K562 (cell line): ENCODE data around the gene MAB21L4. TPM values are rescaled to one million over a fixed set of nuclear protein-coding genes. Genes with fewer than 3 reads are reported as not detected.

Experiments
- ATF6 ChIP-seq: sonication (generic); formaldehyde crosslinking; IDR thresholded peaks from 2 replicates; pipeline ENCODE4 v1.4.0; 2020; ENCODE audit warnings: mild to moderate bottlenecking, missing genetic modification reagents
- CHD7 ChIP-seq: fragments of 200-600 bp; sonication (generic); IDR thresholded peaks from one replicate; pipeline ENCODE4 v1.6.1; 2012; ENCODE audit warnings: mild to moderate bottlenecking, low read depth, low read length, inconsistent platforms
- EWSR1 ChIP-seq: fragments of 450-650 bp; IDR thresholded peaks from 2 replicates; pipeline ENCODE4 v1.6.1; 2018; ENCODE audit warnings: borderline replicate concordance, mild to moderate bottlenecking, low read depth, moderate library complexity; ENCODE audit not compliant: partially characterized antibody
- PHF21A ChIP-seq: fragments of 450-650 bp; IDR thresholded peaks from 2 replicates; pipeline ENCODE4 v1.6.1; 2017; ENCODE audit warnings: low read depth, borderline replicate concordance
- RAD21 ChIP-seq, 2 experiments: fragments of 250-450 bp in 1 of 2; fragments of 450-650 bp in 1 of 2; sonication (Bioruptor Pico) in 1 of 2; formaldehyde crosslinking in 1 of 2; IDR thresholded peaks in 1 of 2; conservative IDR thresholded peaks in 1 of 2; 2 replicates each; pipeline versions ENCODE4 v1.4.0 to v1.8.0; 2020 to 2022; ENCODE audit warnings: mild to moderate bottlenecking in 2 of 2, moderate library complexity in 1 of 2
- SOX6 ChIP-seq: fragments of 450-650 bp; IDR thresholded peaks from 2 replicates; pipeline ENCODE4 v1.6.1; 2014; ENCODE audit warnings: mild to moderate bottlenecking
- ZNF324 ChIP-seq: fragments of 250-450 bp; sonication (Bioruptor Pico); IDR thresholded peaks from 2 replicates; pipeline ENCODE4 v1.4.0; 2020; ENCODE audit warnings: mild to moderate bottlenecking
- polyA plus RNA-seq, 8 experiments: library from polyadenylated mRNA; depleted of rRNA in 4 of 8; stranded (reverse) in 5 of 8; unstranded in 3 of 8; fragments of >200 nt; fragmentation: Nextera tagmentation in 2 of 8; fragmentation: Illumina TruSeq in 1 of 8; extraction: Ambion mirVana in 2 of 8; extraction: Trizol in 1 of 8; gene quantifications; 2 replicates each; pipeline versions ENCODE4 v1.2.1 to v1.2.3, GENCODE V29; 2011 to 2014; ENCODE audit warnings: inconsistent platforms in 1 of 8, missing spikeins in 1 of 8
- total RNA-seq, 7 experiments: library from RNA; depleted of rRNA in 6 of 7; stranded (reverse); fragments of >200 nt in 6 of 7; fragmentation: Illumina TruSeq in 2 of 7; extraction: Trizol in 2 of 7; gene quantifications; 2 replicates each; pipeline versions ENCODE4 v1.2.1 to v1.2.3, GENCODE V29; 2011 to 2021; ENCODE audit warnings: low replicate concordance in 1 of 7

Gene MAB21L4
- total and polyA plus RNA-seq, 9 of the 15 experiments (the other 6 are each of a cell fraction or from before 2014, with no cell fraction given) = 0.03 TPM; not detected in 8

GRCh38 chr2:240911641-240912265 lies 15.8 kb upstream of the MAB21L4 start (continued):
- TF ChIP-seq CHD7 = no peak
- TF ChIP-seq RAD21 (CRISPR knock-in tag; conservative IDR thresholded peaks at IDR 0.05 in 1 of 2, IDR thresholded peaks at IDR 0.05 in 1 of 2) = no peak
- TF ChIP-seq SOX6 = no peak
- TF ChIP-seq ZNF324 (CRISPR knock-in tag) = no peak
- no peak for TF ChIP-seq PHF21A
- TF ChIP-seq ATF6 (CRISPR knock-in tag) = no peak
- TF ChIP-seq EWSR1 = no peak
